ENCODE data around the gene ECM2.

ECM2 gene

GRCh38 chr9:92463984-92464383 is 71.8 kb downstream of the ECM2 start:
- DNase-seq (ENCODE audit: low spot score): no peak

GRCh38 chr9:92463387-92463786 is 72.4 kb downstream of the ECM2 start:
- no peak for DNase-seq (ENCODE audit: low spot score)

- DNase-seq (ENCODE audit: low spot score): no peak
Measured at GRCh38 chr9:92457576-92457975, 78.2 kb downstream of the ECM2 start.

- no peak for DNase-seq (ENCODE audit: low spot score)
Measured at GRCh38 chr9:92455217-92455616, 80.6 kb downstream of the ECM2 start.

GRCh38 chr9:92446536-92446935 is 89.3 kb downstream of the ECM2 start:
- DNase-seq (ENCODE audit: low spot score): no peak
